ENCODE data around the gene EIF4E1B.

Gene EIF4E1B

GRCh38 chr5:176670449-176670848 lies 40.0 kb downstream of the EIF4E1B start:
- H2BK5ac ChIP-seq (ENCODE audit: low read depth, low read length, poor library complexity) = no peak overlapping the region
- no peak overlapping the region for H4K12ac ChIP-seq (ENCODE audit: low read depth, low read length)
- no peaks in the 10 kb centered on the region for H3K4me1 ChIP-seq (ENCODE audit: control insufficient read depth in 1 of 2, insufficient read depth in 2 of 2, low read length in 2 of 2)
- H2BK120ac ChIP-seq (ENCODE audit: insufficient read depth, low read length, poor library complexity) = no peak overlapping the region
- no peak overlapping the region for H3K14ac ChIP-seq (ENCODE audit: low read length)
- DNase-seq = no peak
- H3K4me2 ChIP-seq (ENCODE audit: low read length) = no peak overlapping the region
- no peak overlapping the region for H3K4ac ChIP-seq (ENCODE audit: low read depth, low read length)
- no peaks in the 10 kb centered on the region for H3K79me2 ChIP-seq (ENCODE audit: control insufficient read depth, insufficient read depth, low read length, poor library complexity)
- H3K9ac ChIP-seq (ENCODE audit: low read length) = no peak overlapping the region
- H3K4me3 ChIP-seq (ENCODE audit: low read depth, low read length) = no peak overlapping the region
- WGBS (ENCODE audit: extremely low coverage, insufficient coverage, insufficient read length) = no CpG with 5 or more reads among the region's 8 CpGs
- H3K23ac ChIP-seq (ENCODE audit: low read length) = no peak overlapping the region
- no peaks in the 10 kb centered on the region for H3K27me3 ChIP-seq (ENCODE audit: insufficient read depth, low read length)
- H2AFZ ChIP-seq (ENCODE audit: insufficient read depth, low read length, poor library complexity) = no peak overlapping the region
- no peaks in the 10 kb centered on the region for H3K36me3 ChIP-seq (ENCODE audit: control insufficient read depth in 1 of 2, insufficient read depth in 2 of 2, low read length in 2 of 2)
- H4K91ac ChIP-seq (ENCODE audit: low read depth, low read length) = no peak overlapping the region
- no peaks in the 10 kb centered on the region for H3K79me1 ChIP-seq (ENCODE audit: low read length)
- H3K9me3 ChIP-seq (ENCODE audit: insufficient read depth, low read depth, low read length) = no peaks in the 10 kb centered on the region
- no peak overlapping the region for H2AK5ac ChIP-seq (ENCODE audit: low read length)
- H2BK12ac ChIP-seq (ENCODE audit: low read length) = no peak overlapping the region
- no peak overlapping the region for H3K27ac ChIP-seq (ENCODE audit: low read depth, low read length)
- H4K8ac ChIP-seq (ENCODE audit: low read depth, low read length) = no peak overlapping the region
- no peak overlapping the region for H3K18ac ChIP-seq (ENCODE audit: low read length)

- Histone ChIP-seq H2BK5ac (ENCODE audit: low read depth, low read length, poor library complexity) (no peak overlapping the region), H3K4me2 (ENCODE audit: low read length) (no peak overlapping the region), H4K12ac (ENCODE audit: low read depth, low read length) (no peak overlapping the region), H3K14ac (ENCODE audit: low read length) (no peak overlapping the region), H3K23ac (ENCODE audit: low read length) (no peak overlapping the region), H3K27me3 (ENCODE audit: insufficient read depth, low read length) (no peaks in the 10 kb centered on the region), H2BK12ac (ENCODE audit: low read length) (no peak overlapping the region), H3K9ac (ENCODE audit: low read length) (no peak overlapping the region), H2AK5ac (ENCODE audit: low read length) (no peak overlapping the region), H4K91ac (ENCODE audit: low read depth, low read length) (no peak overlapping the region), H3K4me3 (ENCODE audit: low read depth, low read length) (no peak overlapping the region), H3K4ac (ENCODE audit: low read depth, low read length) (no peak overlapping the region), H3K27ac (ENCODE audit: low read depth, low read length) (no peak overlapping the region), H3K9me3 (ENCODE audit: insufficient read depth, low read depth, low read length) (no peaks in the 10 kb centered on the region), H2BK120ac (ENCODE audit: insufficient read depth, low read length, poor library complexity) (no peak overlapping the region), H3K18ac (ENCODE audit: low read length) (no peak overlapping the region), H3K79me1 (ENCODE audit: low read length) (no peaks in the 10 kb centered on the region), H3K79me2 (ENCODE audit: control insufficient read depth, insufficient read depth, low read length, poor library complexity) (no peaks in the 10 kb centered on the region), H3K4me1 (ENCODE audit: control insufficient read depth in 1 of 2, insufficient read depth in 2 of 2, low read length in 2 of 2) (no peaks in the 10 kb centered on the region), H3K36me3 (ENCODE audit: control insufficient read depth in 1 of 2, insufficient read depth in 2 of 2, low read length in 2 of 2) (no peaks in the 10 kb centered on the region), H4K8ac (ENCODE audit: low read depth, low read length) (no peak overlapping the region), H2AFZ (ENCODE audit: insufficient read depth, low read length, poor library complexity) (no peak overlapping the region)
- no peak for DNase-seq
- WGBS (ENCODE audit: extremely low coverage, insufficient coverage, insufficient read length) = no CpG with 5 or more reads among the region's 4 CpGs
Measured at GRCh38 chr5:176671399-176671798, 40.9 kb downstream of the EIF4E1B start.

GRCh38 chr5:176671890-176672747 lies 41.6 kb downstream of the EIF4E1B start:
- no peaks in the 10 kb centered on the region for H3K4me1 ChIP-seq (ENCODE audit: control insufficient read depth in 1 of 2, insufficient read depth in 2 of 2, low read length in 2 of 2)
- H3K27me3 ChIP-seq (ENCODE audit: insufficient read depth, low read length) = no peaks in the 10 kb centered on the region
- no peak overlapping the region for H2AK5ac ChIP-seq (ENCODE audit: low read length)
- no peak overlapping the region for H4K8ac ChIP-seq (ENCODE audit: low read depth, low read length)
- no peaks in the 10 kb centered on the region for H3K79me1 ChIP-seq (ENCODE audit: low read length)
- no peak overlapping the region for H3K27ac ChIP-seq (ENCODE audit: low read depth, low read length)
- H4K12ac ChIP-seq (ENCODE audit: low read depth, low read length) = no peak overlapping the region
- H3K4me3 ChIP-seq (ENCODE audit: low read depth, low read length) = no peak overlapping the region
- H3K79me2 ChIP-seq (ENCODE audit: control insufficient read depth, insufficient read depth, low read length, poor library complexity) = no peaks in the 10 kb centered on the region
- H3K18ac ChIP-seq (ENCODE audit: low read length) = no peak overlapping the region
- WGBS (ENCODE audit: extremely low coverage, insufficient coverage, insufficient read length) = no CpG with 5 or more reads among the region's 18 CpGs
- H2BK5ac ChIP-seq (ENCODE audit: low read depth, low read length, poor library complexity) = no peak overlapping the region
- no peak overlapping the region for H2BK12ac ChIP-seq (ENCODE audit: low read length)
- no peak for DNase-seq
- H3K23ac ChIP-seq (ENCODE audit: low read length) = no peak overlapping the region
- H3K9ac ChIP-seq (ENCODE audit: low read length) = no peak overlapping the region
- H3K36me3 ChIP-seq (ENCODE audit: control insufficient read depth in 1 of 2, insufficient read depth in 2 of 2, low read length in 2 of 2) = no peaks in the 10 kb centered on the region
- H3K9me3 ChIP-seq (ENCODE audit: insufficient read depth, low read depth, low read length) = no peaks in the 10 kb centered on the region
- no peak overlapping the region for H3K14ac ChIP-seq (ENCODE audit: low read length)
- no peak overlapping the region for H3K4ac ChIP-seq (ENCODE audit: low read depth, low read length)
- no peak overlapping the region for H3K4me2 ChIP-seq (ENCODE audit: low read length)
- no peak overlapping the region for H2AFZ ChIP-seq (ENCODE audit: insufficient read depth, low read length, poor library complexity)
- no peak overlapping the region for H2BK120ac ChIP-seq (ENCODE audit: insufficient read depth, low read length, poor library complexity)
- no peak overlapping the region for H4K91ac ChIP-seq (ENCODE audit: low read depth, low read length)

- Histone ChIP-seq H3K18ac (ENCODE audit: low read length) (no peak overlapping the region), H3K27me3 (ENCODE audit: insufficient read depth, low read length) (no peaks in the 10 kb centered on the region), H3K9ac (ENCODE audit: low read length) (no peak overlapping the region), H3K4me2 (ENCODE audit: low read length) (no peak overlapping the region), H3K4ac (ENCODE audit: low read depth, low read length) (no peak overlapping the region), H3K4me3 (ENCODE audit: low read depth, low read length) (no peak overlapping the region), H3K14ac (ENCODE audit: low read length) (no peak overlapping the region), H3K9me3 (ENCODE audit: insufficient read depth, low read depth, low read length) (no peaks in the 10 kb centered on the region), H2AFZ (ENCODE audit: insufficient read depth, low read length, poor library complexity) (no peak overlapping the region), H2BK120ac (ENCODE audit: insufficient read depth, low read length, poor library complexity) (no peak overlapping the region), H2AK5ac (ENCODE audit: low read length) (no peak overlapping the region), H4K12ac (ENCODE audit: low read depth, low read length) (no peak overlapping the region), H4K8ac (ENCODE audit: low read depth, low read length) (no peak overlapping the region), H4K91ac (ENCODE audit: low read depth, low read length) (no peak overlapping the region), H3K4me1 (ENCODE audit: control insufficient read depth in 1 of 2, insufficient read depth in 2 of 2, low read length in 2 of 2) (no peaks in the 10 kb centered on the region), H2BK12ac (ENCODE audit: low read length) (no peak overlapping the region), H3K36me3 (ENCODE audit: control insufficient read depth in 1 of 2, insufficient read depth in 2 of 2, low read length in 2 of 2) (no peaks in the 10 kb centered on the region), H2BK5ac (ENCODE audit: low read depth, low read length, poor library complexity) (no peak overlapping the region), H3K79me2 (ENCODE audit: control insufficient read depth, insufficient read depth, low read length, poor library complexity) (no peaks in the 10 kb centered on the region), H3K79me1 (ENCODE audit: low read length) (no peaks in the 10 kb centered on the region), H3K27ac (ENCODE audit: low read depth, low read length) (no peak overlapping the region), H3K23ac (ENCODE audit: low read length) (no peak overlapping the region)
- DNase-seq = no peak
- WGBS (ENCODE audit: extremely low coverage, insufficient coverage, insufficient read length) = no CpG with 5 or more reads among the region's 18 CpGs
Measured at GRCh38 chr5:176673651-176674583, 43.4 kb downstream of the EIF4E1B start.

Data from trophoblast cell (in vitro differentiated cells and primary cell).